BJ (cell line): Measurements from ENCODE around the gene OSBPL5. TPM values are rescaled to one million over a fixed set of nuclear protein-coding genes. Genes with fewer than 3 reads are reported as not detected.

Source experiments
- CTCF ChIA-PET: fragments of 350-600 bp; formaldehyde crosslinking; extraction: SDS; loops from one replicate; lab custom pipeline; 2021; ENCODE audit warnings: antibody characterized with exemption, inconsistent platforms; lab: Yijun Ruan, JAX
- POLR2A ChIA-PET: fragments of 300-600 bp; sonication (Branson Sonifier 250); formaldehyde crosslinking; extraction: SDS; loops from one replicate; lab custom pipeline; 2021; ENCODE audit warnings: antibody characterized with exemption; lab: Charles Lee
- DNase-seq: peaks from one replicate; pipeline ENCODE4 v3.0.0-alpha.2; 2011; ENCODE audit warnings: low read depth
- H3K27me3 ChIP-seq: 2 replicates; pipeline ENCODE4 v1.6.0; 2011; ENCODE audit warnings: low read length; ENCODE audit not compliant: control insufficient read depth, insufficient read depth
- H3K36me3 ChIP-seq: 2 replicates; pipeline ENCODE4 v1.5.1; 2011; ENCODE audit warnings: low read length; ENCODE audit not compliant: control insufficient read depth, insufficient read depth
- H3K4me3 ChIP-seq: 2 replicates; pipeline ENCODE4 v1.5.1; 2011; ENCODE audit warnings: low read depth, mild to moderate bottlenecking, control low read depth, low read length
- CTCF ChIP-seq: IDR thresholded peaks from 2 replicates; pipeline ENCODE4 v1.5.1; 2011; ENCODE audit warnings: low read depth, mild to moderate bottlenecking, control low read depth, inconsistent platforms, low read length, moderate library complexity; ENCODE audit not compliant: insufficient read depth
- polyA plus RNA-seq: library from polyadenylated mRNA; depleted of rRNA; stranded (reverse); fragments of >200 nt; gene quantifications from 2 replicates; pipeline ENCODE4 v1.2.3, GENCODE V29; 2011

The OSBPL5 gene
- polyA plus RNA-seq, 1 experiment = 20.8 TPM

- CTCF ChIA-PET = interaction anchor here (1.2 kb wide), 1 partner anchor 13 kb away, joined by 5 read pairs; no protein-coding TSS in a partner anchor
Observed at GRCh38 chr11:3099178-3099577, 65.9 kb downstream of the OSBPL5 start.

GRCh38 chr11:3096909-3097530 lies 68.1 kb downstream of the OSBPL5 start:
- no peak overlapping the region for H3K4me3 ChIP-seq
- no peak for TF ChIP-seq CTCF
- ChIA-PET CTCF (no interaction called here), POLR2A (no interaction called here)
- DNase-seq = no peak
- peaks cover 24% of the 10 kb centered on the region for H3K36me3 ChIP-seq
- no peaks in the 10 kb centered on the region for H3K27me3 ChIP-seq

More at GRCh38 chr11:3099178-3099577, 65.9 kb downstream of the OSBPL5 start:
- no peaks in the 10 kb centered on the region for H3K27me3 ChIP-seq
- POLR2A ChIA-PET = no interaction called here
- peaks cover 14% of the 10 kb centered on the region for H3K36me3 ChIP-seq
- no peak for TF ChIP-seq CTCF
- DNase-seq = no peak
- H3K4me3 ChIP-seq = no peak overlapping the region

GRCh38 chr11:3095712-3096361 lies 69.3 kb downstream of the OSBPL5 start:
- DNase-seq = peak; percentile 69
- ChIA-PET CTCF (interaction anchor here (1.8 kb wide), 1 partner anchor 10 kb away, joined by 7 read pairs; no protein-coding TSS in a partner anchor), POLR2A (no interaction called here)
- Histone ChIP-seq H3K4me3 (no peak overlapping the region; the same call in 1 of the 2 replicates), H3K27me3 (no peaks in the 10 kb centered on the region), H3K36me3 (peaks cover 30% of the 10 kb centered on the region)
- TF ChIP-seq CTCF = no peak

GRCh38 chr11:3094223-3094824 lies 70.8 kb downstream of the OSBPL5 start:
- Histone ChIP-seq H3K36me3 (peaks cover 34% of the 10 kb centered on the region), H3K27me3 (no peaks in the 10 kb centered on the region), H3K4me3 (no peak overlapping the region)
- no peak for DNase-seq
- no peak for TF ChIP-seq CTCF
- POLR2A ChIA-PET = no interaction called here
- CTCF ChIA-PET = interaction anchor here (0.6 to 1.8 kb wide), 4 partner anchors 9 to 157 kb away, joined by 3 to 10 read pairs (median 5); no protein-coding TSS in a partner anchor
